NB4 (cell line): ENCODE measurements around the gene TLE2.
"Not testable (repeated sequence)": the region's sequence is repeated elsewhere in the genome, so short reads cannot be mapped to it uniquely, and the experiment has no call there.

Source experiments
- DNase-seq: peaks from one replicate; pipeline ENCODE4 v3.0.0; 2010; ENCODE audit warnings: low read depth
- H3K4me3 ChIP-seq: one replicate; pipeline ENCODE4 v1.5.1; 2011; ENCODE audit warnings: mild to moderate bottlenecking, low read depth, low read length, moderate library complexity
- CTCF ChIP-seq: IDR thresholded peaks from one replicate; pipeline ENCODE4 v1.5.1; 2012; ENCODE audit warnings: low read depth, low read length
- MAX ChIP-seq: IDR thresholded peaks from 2 replicates; pipeline ENCODE4 v1.6.1; 2011; ENCODE audit warnings: low read depth, low read length
- MYC ChIP-seq: IDR thresholded peaks from 2 replicates; pipeline ENCODE4 v1.6.1; 2011; ENCODE audit warnings: low read depth, low read length
- POLR2A ChIP-seq: IDR thresholded peaks from 2 replicates; pipeline ENCODE4 v1.6.1; 2011; ENCODE audit warnings: mild to moderate bottlenecking; ENCODE audit not compliant: insufficient read length; ENCODE audit errors: extremely low read depth

The TLE2 gene

GRCh38 chr19:3053780-3054179 is 24.7 kb upstream of the TLE2 start:
- no peak for TF ChIP-seq MYC
- no peak for TF ChIP-seq CTCF
- TF ChIP-seq POLR2A = no peak
- no peak for TF ChIP-seq MAX
- DNase-seq = no peak
- no peak overlapping the region for H3K4me3 ChIP-seq

- H3K4me3 ChIP-seq = no peak overlapping the region
- no peak for DNase-seq
- TF ChIP-seq MYC (no peak), CTCF (no peak), MAX (no peak), POLR2A (no peak)
Observed at GRCh38 chr19:3053218-3053621, 24.1 kb upstream of the TLE2 start.

GRCh38 chr19:3050016-3050415 is 20.9 kb upstream of the TLE2 start:
- not testable (repeated sequence) for DNase-seq, H3K4me3 ChIP-seq

GRCh38 chr19:3049089-3049488 is 20.0 kb upstream of the TLE2 start:
- DNase-seq = no peak
- no peak overlapping the region for H3K4me3 ChIP-seq
- TF ChIP-seq MYC (no peak), CTCF (no peak), POLR2A (no peak), MAX (no peak)

- DNase-seq = no peak
- H3K4me3 ChIP-seq = no peak overlapping the region
Observed at GRCh38 chr19:3048190-3048533, 19.1 kb upstream of the TLE2 start.

GRCh38 chr19:3047496-3048189 is 18.6 kb upstream of the TLE2 start:
- DNase-seq = peak; percentile 70
- H3K4me3 ChIP-seq = no peak overlapping the region
- TF ChIP-seq POLR2A (no peak), CTCF (no peak), MAX (no peak), MYC (no peak)

More at GRCh38 chr19:3048190-3048533, 19.1 kb upstream of the TLE2 start:
- no peak for TF ChIP-seq MYC
- no peak for TF ChIP-seq MAX
- no peak for TF ChIP-seq POLR2A
- no peak for TF ChIP-seq CTCF
